CD14-positive monocyte (primary cell): ENCODE measurements around the gene NDFIP1. TPM values are rescaled to one million over a fixed set of nuclear protein-coding genes. Genes with fewer than 3 reads are reported as not detected.
A peak's percentile ranks its signal among the peaks of the same experiment; 100 is the strongest.

Source experiments
- DNase-seq, 3 donors: peaks; one replicate each; pipeline ENCODE4 v3.0.0-alpha.2; 2011 to 2022
- H2AFZ ChIP-seq: 2 replicates; pipeline ENCODE4 v1.6.0; 2012; ENCODE audit warnings: mild to moderate bottlenecking, low read depth, low read length, inconsistent platforms; ENCODE audit not compliant: insufficient read depth, poor library complexity, severe bottlenecking
- H3K27ac ChIP-seq, 2 donors: 1 replicate in 1 of 2; 2 replicates in 1 of 2; pipeline ENCODE4 v1.5.1; 2012 to 2013; ENCODE audit warnings: low read length in 2 of 2, control low read depth in 1 of 2, inconsistent platforms in 1 of 2, low read depth in 1 of 2, mild to moderate bottlenecking in 1 of 2
- H3K27me3 ChIP-seq, 2 donors: one replicate each; pipeline versions ENCODE4 v1.6.0 to v1.6.1; 2011 to 2013; ENCODE audit warnings: low read length in 2 of 2; ENCODE audit not compliant: control insufficient read depth in 2 of 2, insufficient read depth in 2 of 2
- H3K36me3 ChIP-seq, 2 donors: replicated peaks in 1 of 2; 1 replicate in 1 of 2; 2 replicates in 1 of 2; pipeline versions ENCODE4 v1.5.1 to v1.6.1; 2012 to 2013; ENCODE audit warnings: low read length in 2 of 2, control low read depth in 1 of 2, inconsistent platforms in 1 of 2, mild to moderate bottlenecking in 1 of 2; ENCODE audit not compliant: insufficient read depth in 2 of 2, control insufficient read depth in 1 of 2
- H3K4me1 ChIP-seq, 2 donors: 1 replicate in 1 of 2; 2 replicates in 1 of 2; pipeline versions ENCODE4 v1.5.1 to v1.6.1; 2012 to 2013; ENCODE audit warnings: low read length in 2 of 2, control low read depth in 1 of 2, inconsistent platforms in 1 of 2, mild to moderate bottlenecking in 1 of 2, moderate library complexity in 1 of 2; ENCODE audit not compliant: insufficient read depth in 2 of 2, control insufficient read depth in 1 of 2
- H3K4me2 ChIP-seq: replicated peaks from 2 replicates; pipeline ENCODE3; 2012; ENCODE audit warnings: low read length, moderate library complexity, mild to moderate bottlenecking; ENCODE audit not compliant: poor library complexity, severe bottlenecking; ENCODE audit errors: extremely low read depth
- H3K4me3 ChIP-seq, 3 experiments: fragments of 200-600 bp in 1 of 3; sonication (generic) in 1 of 3; replicated peaks in 1 of 3; 1 replicate in 2 of 3; 2 replicates in 1 of 3; pipeline ENCODE4 v1.5.1; 2011 to 2013; ENCODE audit warnings: low read length in 3 of 3, mild to moderate bottlenecking in 3 of 3, control low read depth in 2 of 3, low read depth in 2 of 3, inconsistent platforms in 1 of 3, moderate library complexity in 1 of 3
- H3K79me2 ChIP-seq: 2 replicates; pipeline ENCODE4 v1.6.0; 2012; ENCODE audit warnings: mild to moderate bottlenecking, control low read depth, inconsistent platforms, low read length, moderate library complexity; ENCODE audit not compliant: insufficient read depth
- H3K9ac ChIP-seq: 2 replicates; pipeline ENCODE4 v1.6.0; 2017; ENCODE audit warnings: low read length, mild to moderate bottlenecking; ENCODE audit not compliant: insufficient read depth, poor library complexity, severe bottlenecking
- H3K9me3 ChIP-seq, 2 donors: replicated peaks in 1 of 2; 1 replicate in 1 of 2; 2 replicates in 1 of 2; pipeline versions ENCODE4 v1.5.1 to v1.6.1; 2012 to 2013; ENCODE audit warnings: low read length in 2 of 2, control low read depth in 1 of 2; ENCODE audit not compliant: control insufficient read depth in 1 of 2, insufficient read depth in 1 of 2
- H4K20me1 ChIP-seq: 2 replicates; pipeline ENCODE4 v1.6.0; 2012; ENCODE audit warnings: mild to moderate bottlenecking, low read length, control low read depth, moderate library complexity; ENCODE audit not compliant: insufficient read depth
- H3K27ac Mint-ChIP-seq, 7 donors: one replicate each; pipeline ENCODE4 v1.8.0; 2020; ENCODE audit warnings: mild to moderate bottlenecking in 7 of 7, mixed read lengths in 7 of 7, moderate library complexity in 6 of 7, inconsistent platforms in 2 of 7
- H3K27me3 Mint-ChIP-seq, 3 donors: one replicate each; pipeline ENCODE4 v1.8.0; 2021 to 2022; ENCODE audit warnings: low read depth in 3 of 3, mild to moderate bottlenecking in 3 of 3, mixed read lengths in 3 of 3, moderate library complexity in 3 of 3, inconsistent platforms in 1 of 3
- H3K36me3 Mint-ChIP-seq, 2 donors: one replicate each; pipeline ENCODE4 v1.8.0; 2020; ENCODE audit warnings: mixed read lengths in 2 of 2, inconsistent platforms in 1 of 2, mild to moderate bottlenecking in 1 of 2
- H3K4me1 Mint-ChIP-seq: one replicate; pipeline ENCODE4 v1.8.0; 2020; ENCODE audit warnings: mild to moderate bottlenecking, mixed read lengths
- H3K4me3 Mint-ChIP-seq, 2 donors: one replicate each; pipeline ENCODE4 v1.8.0; 2020; ENCODE audit warnings: mild to moderate bottlenecking in 2 of 2, mixed read lengths in 2 of 2, moderate library complexity in 1 of 2
- H3K9me3 Mint-ChIP-seq, 7 donors: one replicate each; pipeline ENCODE4 v1.8.0; 2020 to 2022; ENCODE audit warnings: mixed read lengths in 7 of 7, mild to moderate bottlenecking in 6 of 7, moderate library complexity in 6 of 7, inconsistent platforms in 2 of 7
- WGBS: methylation state at CpG from one replicate; pipeline ENCODE4 v1.1.5; 2013; ENCODE audit warnings: missing lambda C conversion rate; ENCODE audit not compliant: insufficient coverage; 5-methylcytosine and 5-hydroxymethylcytosine counted together
- intact Hi-C, 2 donors: fragments of 100-400 bp; cut with micrococcal nuclease; formaldehyde crosslinking; loops; one replicate each; pipeline versions ENCODE4 v1.15.0 to v1.15.1; 2023
- polyA plus RNA-seq, 3 donors: library from polyadenylated mRNA; depleted of rRNA in 1 of 3; unstranded in 2 of 3; stranded (reverse) in 1 of 3; fragments of 300-500 nt in 2 of 3; fragments of >200 nt in 1 of 3; fragmentation: Illumina TruSeq in 2 of 3; gene quantifications; 1 replicate in 2 of 3; 2 replicates in 1 of 3; pipeline ENCODE4 v1.2.3, GENCODE V29; 2012 to 2021
- TF ChIP-seq, protein P1 (sequence below): fragments of 200-600 bp; IDR thresholded peaks from one replicate; pipeline ENCODE4 v1.8.0; 2022; ENCODE audit warnings: antibody characterized with exemption, mild to moderate bottlenecking

The NDFIP1 gene
- polyA plus RNA-seq, 3 donors, result 18.4 to 44.4 (median 44.0) TPM

DNA sequence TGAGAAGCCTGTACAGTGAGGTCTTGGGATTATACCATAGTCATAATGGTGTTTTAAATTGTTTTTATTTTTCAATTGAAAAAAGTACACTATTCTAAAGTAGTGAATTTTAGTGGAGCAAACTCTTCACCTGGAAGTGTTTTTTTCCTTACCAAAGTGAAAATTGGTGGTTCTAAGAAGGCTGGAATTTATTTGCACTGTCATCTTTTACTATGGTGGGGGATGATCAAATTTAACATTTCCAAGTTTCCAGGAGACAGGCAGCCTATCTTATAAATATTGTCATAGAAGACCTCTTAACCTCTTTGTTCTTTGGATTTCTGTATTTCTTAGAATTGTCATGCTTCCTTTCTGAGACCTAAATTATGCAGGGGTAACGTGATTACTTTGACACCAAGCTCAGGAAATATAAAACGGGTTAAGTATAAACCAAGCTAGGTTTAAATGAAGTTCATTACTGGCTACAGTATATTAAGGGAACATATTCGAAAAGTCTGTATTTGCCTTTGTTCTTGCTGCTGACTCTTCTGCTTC lies 20.2 kb downstream of the NDFIP1 start:
- TF ChIP-seq, protein P1, sequence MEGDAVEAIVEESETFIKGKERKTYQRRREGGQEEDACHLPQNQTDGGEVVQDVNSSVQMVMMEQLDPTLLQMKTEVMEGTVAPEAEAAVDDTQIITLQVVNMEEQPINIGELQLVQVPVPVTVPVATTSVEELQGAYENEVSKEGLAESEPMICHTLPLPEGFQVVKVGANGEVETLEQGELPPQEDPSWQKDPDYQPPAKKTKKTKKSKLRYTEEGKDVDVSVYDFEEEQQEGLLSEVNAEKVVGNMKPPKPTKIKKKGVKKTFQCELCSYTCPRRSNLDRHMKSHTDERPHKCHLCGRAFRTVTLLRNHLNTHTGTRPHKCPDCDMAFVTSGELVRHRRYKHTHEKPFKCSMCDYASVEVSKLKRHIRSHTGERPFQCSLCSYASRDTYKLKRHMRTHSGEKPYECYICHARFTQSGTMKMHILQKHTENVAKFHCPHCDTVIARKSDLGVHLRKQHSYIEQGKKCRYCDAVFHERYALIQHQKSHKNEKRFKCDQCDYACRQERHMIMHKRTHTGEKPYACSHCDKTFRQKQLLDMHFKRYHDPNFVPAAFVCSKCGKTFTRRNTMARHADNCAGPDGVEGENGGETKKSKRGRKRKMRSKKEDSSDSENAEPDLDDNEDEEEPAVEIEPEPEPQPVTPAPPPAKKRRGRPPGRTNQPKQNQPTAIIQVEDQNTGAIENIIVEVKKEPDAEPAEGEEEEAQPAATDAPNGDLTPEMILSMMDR, result no peak
- Histone ChIP-seq H3K9me3 (no peaks in the 10 kb centered on the region), H3K4me3 (no peak overlapping the region), H3K79me2 (peaks cover 93% of the 10 kb centered on the region), H3K36me3 (peaks cover 6 to 18% of the 10 kb centered on the region in 2 donors), H3K27ac (no peak overlapping the region), H3K27me3 (no peaks in the 10 kb centered on the region), H4K20me1 (peaks cover 74% of the 10 kb centered on the region), H2AFZ (no peak overlapping the region), H3K4me1 (peaks cover 10 to 14% of the 10 kb centered on the region in 2 donors), H3K4me2 (no peak overlapping the region), H3K9ac (no peak overlapping the region)
- DNase-seq, result no peak
- H3K4me1 Mint-ChIP-seq, result peaks cover 11% of the 10 kb centered on the region
- no peak overlapping the region for H3K4me3 Mint-ChIP-seq
- H3K27ac Mint-ChIP-seq, result no peak overlapping the region
- H3K36me3 Mint-ChIP-seq, result peaks cover 16 to 21% of the 10 kb centered on the region in 2 donors
- WGBS, result 29% methylated on average over 2 of the region's 3 CpGs
- peaks cover 0 to 5% (median 2%) of the 10 kb centered on the region in 7 donors for H3K9me3 Mint-ChIP-seq
- H3K27me3 Mint-ChIP-seq, result peaks cover 0 to 1% (median 0%) of the 10 kb centered on the region in 3 donors
- intact Hi-C loops, result no loop called here

DNA sequence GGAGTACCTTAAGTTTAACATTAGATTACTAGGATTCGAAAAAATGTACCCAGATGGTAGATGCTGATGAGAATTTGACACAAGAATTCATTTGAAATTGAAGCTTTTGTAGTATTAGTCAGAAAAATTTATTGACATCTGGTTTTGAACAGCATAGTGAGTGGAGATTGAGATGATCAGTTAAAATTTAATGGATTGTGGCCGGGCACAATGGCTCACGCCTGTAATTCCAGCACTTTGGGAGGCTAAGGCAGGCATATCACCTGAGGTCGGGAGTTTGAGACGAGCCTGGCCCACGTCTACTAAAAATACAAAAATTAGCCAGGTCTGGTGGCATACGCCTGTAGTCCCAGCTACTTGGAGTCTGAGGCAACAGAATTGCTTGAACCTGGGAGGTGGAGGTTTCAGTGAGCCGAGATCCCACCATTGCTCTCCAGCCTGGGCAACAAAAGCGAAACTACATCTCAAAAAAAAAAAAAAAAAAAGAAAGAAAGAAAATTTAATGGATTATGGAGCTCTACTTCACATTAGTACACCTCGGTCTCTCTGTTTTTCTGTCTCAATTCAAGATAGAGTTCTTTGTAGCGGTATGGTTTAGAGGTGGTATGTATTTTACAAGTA lies 21.0 kb downstream of the NDFIP1 start:
- no peak overlapping the region for H2AFZ ChIP-seq
- H3K36me3 ChIP-seq, result peaks cover 6 to 18% of the 10 kb centered on the region in 2 donors
- no peak overlapping the region for H3K4me2 ChIP-seq
- peaks cover 90% of the 10 kb centered on the region for H3K79me2 ChIP-seq
- Mint-ChIP-seq H3K9me3 (peaks cover 0 to 3% (median 2%) of the 10 kb centered on the region in 7 donors), H3K36me3 (peaks cover 12 to 14% of the 10 kb centered on the region in 2 donors), H3K4me1 (peaks cover 10% of the 10 kb centered on the region), H3K27ac (peak overlapping the region in 1 of 7 donors; percentile 7), H3K27me3 (peaks cover 0 to 1% (median 0%) of the 10 kb centered on the region in 3 donors), H3K4me3 (no peak overlapping the region)
- H4K20me1 ChIP-seq, result peaks cover 66% of the 10 kb centered on the region
- no peak for DNase-seq
- TF ChIP-seq, protein P1, result no peak
- H3K4me1 ChIP-seq, result peaks cover 17 to 21% of the 10 kb centered on the region in 2 donors
- no peak overlapping the region for H3K9ac ChIP-seq
- H3K4me3 ChIP-seq, result no peak overlapping the region
- no peak overlapping the region for H3K27ac ChIP-seq
- no peaks in the 10 kb centered on the region for H3K27me3 ChIP-seq
- H3K9me3 ChIP-seq, result no peaks in the 10 kb centered on the region
- intact Hi-C loops, result loop anchor here in 1 of 2 donors (5.0 kb wide), 1 partner anchor 122 kb away; no protein-coding TSS in a partner anchor
- 94% methylated on average over 3 of the region's 11 CpGs for WGBS
